ENCODE results near the gene TBX15.

The TBX15 gene

DNA sequence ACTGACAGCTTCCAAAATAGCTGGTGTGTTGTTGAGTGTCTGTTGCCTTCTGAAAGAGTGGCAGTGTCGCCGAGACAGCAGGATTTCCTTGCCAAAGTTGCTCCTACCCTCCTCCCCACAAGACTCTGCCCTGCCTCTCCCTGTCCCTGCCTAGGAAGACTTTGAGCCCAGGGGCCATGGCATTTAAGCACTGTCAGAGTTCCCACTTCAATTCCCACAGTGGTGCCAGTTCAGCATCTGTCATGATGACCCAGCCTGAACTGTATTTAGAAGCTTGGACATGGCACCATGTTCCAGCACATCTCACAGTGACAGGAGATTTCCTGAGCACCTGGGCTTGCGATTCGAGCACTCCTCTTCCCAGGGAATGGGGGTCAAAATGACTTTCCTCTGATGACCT is 43.6 kb downstream of the TBX15 start:
- Histone ChIP-seq H3K9me3 (ENCODE audit: insufficient read depth, low read length) (no peaks in the 10 kb centered on the region), H3K27ac (ENCODE audit: low read length) (no peak overlapping the region), H4K20me1 (ENCODE audit: insufficient read depth, low read length) (no peaks in the 10 kb centered on the region), H3K4me3 (ENCODE audit: low read length) (no peak overlapping the region), H3K27me3 (ENCODE audit: low read depth, low read length) (no peaks in the 10 kb centered on the region), H3K79me2 (ENCODE audit: low read length) (no peaks in the 10 kb centered on the region), H3K4me2 (ENCODE audit: low read length) (no peak overlapping the region), H2AFZ (ENCODE audit: low read depth, low read length) (no peak overlapping the region), H3K36me3 (replicated peaks; ENCODE audit: low read depth, low read length) (no peaks in the 10 kb centered on the region), H3K4me1 (ENCODE audit: low read length) (no peaks in the 10 kb centered on the region), H3K9ac (ENCODE audit: low read length) (no peak overlapping the region)
- TF ChIP-seq, protein P1, sequence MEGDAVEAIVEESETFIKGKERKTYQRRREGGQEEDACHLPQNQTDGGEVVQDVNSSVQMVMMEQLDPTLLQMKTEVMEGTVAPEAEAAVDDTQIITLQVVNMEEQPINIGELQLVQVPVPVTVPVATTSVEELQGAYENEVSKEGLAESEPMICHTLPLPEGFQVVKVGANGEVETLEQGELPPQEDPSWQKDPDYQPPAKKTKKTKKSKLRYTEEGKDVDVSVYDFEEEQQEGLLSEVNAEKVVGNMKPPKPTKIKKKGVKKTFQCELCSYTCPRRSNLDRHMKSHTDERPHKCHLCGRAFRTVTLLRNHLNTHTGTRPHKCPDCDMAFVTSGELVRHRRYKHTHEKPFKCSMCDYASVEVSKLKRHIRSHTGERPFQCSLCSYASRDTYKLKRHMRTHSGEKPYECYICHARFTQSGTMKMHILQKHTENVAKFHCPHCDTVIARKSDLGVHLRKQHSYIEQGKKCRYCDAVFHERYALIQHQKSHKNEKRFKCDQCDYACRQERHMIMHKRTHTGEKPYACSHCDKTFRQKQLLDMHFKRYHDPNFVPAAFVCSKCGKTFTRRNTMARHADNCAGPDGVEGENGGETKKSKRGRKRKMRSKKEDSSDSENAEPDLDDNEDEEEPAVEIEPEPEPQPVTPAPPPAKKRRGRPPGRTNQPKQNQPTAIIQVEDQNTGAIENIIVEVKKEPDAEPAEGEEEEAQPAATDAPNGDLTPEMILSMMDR (IDR thresholded peaks at IDR 0.05; ENCODE audit: low read depth, low read length) = no peak
- TF ChIP-seq EZH2phosphoT487 (IDR thresholded peaks at IDR 0.05; ENCODE audit: low read depth) = no peak

DNA sequence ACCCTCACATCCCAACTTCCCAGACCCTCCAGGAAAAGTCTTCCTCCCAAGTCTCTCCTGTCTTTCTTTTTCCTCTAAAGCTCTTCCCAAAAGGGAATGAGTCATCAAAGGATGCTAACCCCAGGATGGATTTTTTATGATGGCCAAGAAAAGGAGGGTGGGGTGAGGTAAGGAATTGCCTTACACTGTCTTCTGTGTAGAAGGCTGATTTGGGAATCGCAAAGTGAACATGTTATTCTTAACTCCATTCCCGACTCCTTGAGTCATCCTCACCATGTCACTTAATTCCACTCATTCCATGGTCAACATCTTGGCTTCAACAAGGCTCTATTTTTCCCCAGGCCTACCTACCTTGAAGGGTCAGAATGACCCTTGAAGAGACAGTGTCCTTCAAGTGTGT is 44.0 kb downstream of the TBX15 start:
- Histone ChIP-seq H3K36me3 (replicated peaks; ENCODE audit: low read depth, low read length) (no peaks in the 10 kb centered on the region), H3K79me2 (ENCODE audit: low read length) (no peaks in the 10 kb centered on the region), H2AFZ (ENCODE audit: low read depth, low read length) (no peak overlapping the region), H4K20me1 (ENCODE audit: insufficient read depth, low read length) (no peaks in the 10 kb centered on the region), H3K4me1 (ENCODE audit: low read length) (no peaks in the 10 kb centered on the region), H3K9me3 (ENCODE audit: insufficient read depth, low read length) (no peaks in the 10 kb centered on the region), H3K27ac (ENCODE audit: low read length) (no peak overlapping the region), H3K27me3 (ENCODE audit: low read depth, low read length) (no peaks in the 10 kb centered on the region), H3K4me3 (ENCODE audit: low read length) (no peak overlapping the region), H3K4me2 (ENCODE audit: low read length) (no peak overlapping the region), H3K9ac (ENCODE audit: low read length) (no peak overlapping the region)
- TF ChIP-seq EZH2phosphoT487 (IDR thresholded peaks at IDR 0.05; ENCODE audit: low read depth) = no peak
- TF ChIP-seq, protein P1 (IDR thresholded peaks at IDR 0.05; ENCODE audit: low read depth, low read length) = no peak

DNA sequence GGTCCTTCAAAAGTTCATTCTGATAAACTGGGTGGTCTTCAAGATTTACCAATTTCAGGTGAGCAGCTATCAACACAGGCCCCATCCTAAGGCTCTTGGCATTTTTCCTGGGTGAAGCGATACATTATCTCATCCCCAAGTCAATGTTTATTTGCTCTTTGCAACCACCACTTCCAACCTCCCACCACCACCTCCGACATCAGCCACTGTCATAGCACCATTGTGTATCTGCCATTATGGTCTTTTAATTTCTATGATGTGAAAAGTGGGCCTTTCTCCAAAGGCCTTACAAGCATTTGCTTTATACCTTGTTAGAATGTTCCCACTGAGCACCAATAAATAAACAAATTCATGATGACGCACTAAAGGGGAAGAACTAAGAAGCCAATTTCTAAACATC is 47.2 kb downstream of the TBX15 start:
- H3K4me1 ChIP-seq (ENCODE audit: low read length) = no peaks in the 10 kb centered on the region
- TF ChIP-seq EZH2phosphoT487 (IDR thresholded peaks at IDR 0.05; ENCODE audit: low read depth) = no peak
- TF ChIP-seq, protein P1 (IDR thresholded peaks at IDR 0.05; ENCODE audit: low read depth, low read length) = no peak
- no peaks in the 10 kb centered on the region for H3K36me3 ChIP-seq (replicated peaks; ENCODE audit: low read depth, low read length)
- no peaks in the 10 kb centered on the region for H3K27me3 ChIP-seq (ENCODE audit: low read depth, low read length)
- H3K9me3 ChIP-seq (ENCODE audit: insufficient read depth, low read length) = no peaks in the 10 kb centered on the region
- H3K4me3 ChIP-seq (ENCODE audit: low read length) = no peak overlapping the region
- no peak overlapping the region for H2AFZ ChIP-seq (ENCODE audit: low read depth, low read length)
- no peaks in the 10 kb centered on the region for H4K20me1 ChIP-seq (ENCODE audit: insufficient read depth, low read length)
- H3K27ac ChIP-seq (ENCODE audit: low read length) = no peak overlapping the region
- H3K9ac ChIP-seq (ENCODE audit: low read length) = no peak overlapping the region
- no peaks in the 10 kb centered on the region for H3K79me2 ChIP-seq (ENCODE audit: low read length)
- H3K4me2 ChIP-seq (ENCODE audit: low read length) = no peak overlapping the region

DNA sequence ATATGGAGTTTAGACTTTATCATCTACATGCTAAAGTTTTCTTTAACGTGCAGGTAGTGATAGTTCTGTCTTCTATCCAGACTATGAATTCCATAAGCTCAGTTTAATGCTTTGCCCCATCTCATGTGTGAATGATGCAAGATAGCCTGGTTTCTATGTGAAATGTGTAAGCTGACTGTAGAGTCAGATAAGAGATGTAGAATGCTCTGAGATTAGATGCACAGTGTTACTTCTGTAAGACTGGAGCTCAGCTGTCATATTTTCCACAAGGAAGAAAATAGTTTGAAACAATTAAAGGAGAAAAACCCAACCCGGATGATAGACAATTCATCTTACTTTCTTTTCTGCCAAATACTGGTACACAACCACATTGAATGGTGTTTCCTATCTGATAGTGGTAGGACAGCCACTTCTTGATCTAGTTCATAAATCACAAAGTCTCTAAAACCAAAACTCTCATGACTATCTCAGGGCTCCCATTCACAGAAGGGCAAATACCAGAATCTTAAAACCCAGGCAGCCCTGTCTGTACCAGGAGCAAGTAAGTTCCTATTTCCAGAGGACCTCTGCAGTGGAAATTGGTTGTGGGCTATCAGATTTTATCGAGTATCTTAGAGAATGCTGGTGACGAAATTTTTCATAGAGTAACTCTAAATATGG is 50.6 kb downstream of the TBX15 start:
- TF ChIP-seq EZH2phosphoT487 (IDR thresholded peaks at IDR 0.05; ENCODE audit: low read depth) = no peak
- TF ChIP-seq, protein P1 (IDR thresholded peaks at IDR 0.05; ENCODE audit: low read depth, low read length) = no peak
- H3K79me2 ChIP-seq (ENCODE audit: low read length) = no peaks in the 10 kb centered on the region
- H3K27ac ChIP-seq (ENCODE audit: low read length) = no peak overlapping the region
- no peak overlapping the region for H3K4me3 ChIP-seq (ENCODE audit: low read length)
- H3K4me1 ChIP-seq (ENCODE audit: low read length) = no peaks in the 10 kb centered on the region
- H4K20me1 ChIP-seq (ENCODE audit: insufficient read depth, low read length) = no peaks in the 10 kb centered on the region
- no peak overlapping the region for H3K4me2 ChIP-seq (ENCODE audit: low read length)
- no peak overlapping the region for H3K9ac ChIP-seq (ENCODE audit: low read length)
- H3K36me3 ChIP-seq (replicated peaks; ENCODE audit: low read depth, low read length) = no peaks in the 10 kb centered on the region
- H3K27me3 ChIP-seq (ENCODE audit: low read depth, low read length) = no peaks in the 10 kb centered on the region
- no peak overlapping the region for H2AFZ ChIP-seq (ENCODE audit: low read depth, low read length)
- H3K9me3 ChIP-seq (ENCODE audit: insufficient read depth, low read length) = no peaks in the 10 kb centered on the region

Data from OCI-LY3 (cell line).